ENCODE data around the gene HAND1.
A peak's percentile ranks its signal among the peaks of the same experiment; 100 is the strongest.

Gene HAND1

DNA sequence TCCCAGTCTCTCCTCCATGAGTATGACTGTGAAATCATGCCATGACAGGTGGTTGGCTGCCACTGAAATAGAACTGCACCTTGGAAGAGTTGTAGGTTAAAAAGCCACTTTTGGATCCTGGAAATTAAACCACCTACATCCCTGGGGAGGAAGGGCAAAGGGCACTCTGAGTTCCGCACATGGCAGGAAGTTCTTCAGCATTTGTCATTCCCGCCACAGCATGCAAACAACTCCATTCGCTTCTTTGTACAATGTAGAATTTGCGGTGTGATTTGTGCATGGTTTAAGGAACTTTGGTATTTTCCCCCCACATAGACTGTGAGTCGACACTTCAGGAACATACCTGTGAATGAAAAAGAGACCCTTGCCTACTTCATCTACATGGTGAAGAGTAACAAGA is 22.4 kb downstream of the HAND1 start:
- no peak for DNase-seq (ENCODE audit: low spot score)

GRCh38 chr5:154451957-154452356 is 26.1 kb downstream of the HAND1 start:
- no peak for DNase-seq (ENCODE audit: low spot score)

- DNase-seq (ENCODE audit: low spot score): no peak
Observed at GRCh38 chr5:154449786-154450185, 28.2 kb downstream of the HAND1 start.

- peak; percentile 9 for DNase-seq (ENCODE audit: low spot score)
Observed at GRCh38 chr5:154447089-154447725, 30.8 kb downstream of the HAND1 start.

GRCh38 chr5:154446195-154447088 is 31.6 kb downstream of the HAND1 start:
- DNase-seq (ENCODE audit: low spot score): peak; percentile 8

DNA sequence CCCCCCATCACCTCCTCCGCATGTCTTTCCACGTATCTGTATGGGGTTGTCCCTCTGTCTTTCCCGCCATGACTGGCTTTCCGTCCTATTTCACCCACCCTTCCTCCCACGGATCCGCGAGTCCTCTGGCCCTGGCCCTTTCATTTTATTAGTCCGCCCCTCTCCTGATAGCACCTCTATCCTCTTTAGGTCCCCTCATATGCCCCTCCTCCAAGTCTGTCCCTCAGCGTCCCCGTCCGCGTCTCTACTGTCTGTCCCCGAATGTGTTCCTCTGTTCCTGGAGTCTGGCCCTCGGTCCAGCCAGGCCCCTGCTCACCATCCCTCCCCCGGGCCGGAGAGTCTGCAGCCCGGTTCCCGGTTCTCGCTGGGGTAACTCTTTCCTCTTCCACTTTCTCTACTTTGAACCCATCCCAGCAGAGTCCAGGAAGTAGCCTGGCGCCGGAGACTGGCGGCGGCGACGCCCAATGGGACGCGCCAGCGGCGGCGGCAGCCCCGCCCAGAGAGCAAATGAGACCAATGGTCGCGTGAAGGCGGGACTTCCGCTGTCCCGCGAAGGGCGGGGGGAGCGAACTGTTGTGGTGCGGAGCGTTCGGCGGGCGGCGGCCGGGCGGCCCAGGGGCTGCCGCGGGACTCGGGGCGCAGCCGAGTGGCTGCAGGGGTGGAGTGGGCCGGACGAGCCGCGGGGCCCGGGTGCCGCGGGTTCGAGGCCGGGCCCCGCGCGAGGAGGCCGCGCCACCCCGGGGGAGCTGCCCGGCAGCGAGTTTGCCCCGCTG is 32.4 kb downstream of the HAND1 start, which contains the start of gene SAP30L:
TSS of gene SAP30L (plus strand) at position 576 of the 773 bp plus-strand sequence. CDS start 608 bp downstream, outside the sequence.
- peak; percentile 96 for DNase-seq (ENCODE audit: low spot score)

- DNase-seq (ENCODE audit: low spot score): peak; percentile 11
Observed at GRCh38 chr5:154444556-154445421, 33.2 kb downstream of the HAND1 start.

DNA sequence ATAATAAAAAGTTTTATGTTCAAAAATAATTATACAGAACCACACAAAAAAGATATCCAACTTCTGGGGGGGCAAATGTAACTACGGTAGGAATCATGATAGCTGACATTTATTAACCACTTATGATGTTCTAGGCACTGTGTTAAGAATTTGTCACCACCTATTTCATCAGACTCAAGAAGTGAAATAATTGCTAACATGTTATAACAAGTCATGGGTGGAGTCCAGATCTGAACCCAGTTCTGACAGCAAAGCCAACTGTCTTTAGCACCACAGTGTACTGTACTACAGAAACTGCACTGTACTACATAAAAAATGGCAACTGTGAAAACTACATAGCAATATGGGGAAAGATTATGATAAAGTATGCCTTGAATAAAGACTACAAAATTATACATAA is 35.2 kb downstream of the HAND1 start:
- no peak for DNase-seq (ENCODE audit: low spot score)

DNA sequence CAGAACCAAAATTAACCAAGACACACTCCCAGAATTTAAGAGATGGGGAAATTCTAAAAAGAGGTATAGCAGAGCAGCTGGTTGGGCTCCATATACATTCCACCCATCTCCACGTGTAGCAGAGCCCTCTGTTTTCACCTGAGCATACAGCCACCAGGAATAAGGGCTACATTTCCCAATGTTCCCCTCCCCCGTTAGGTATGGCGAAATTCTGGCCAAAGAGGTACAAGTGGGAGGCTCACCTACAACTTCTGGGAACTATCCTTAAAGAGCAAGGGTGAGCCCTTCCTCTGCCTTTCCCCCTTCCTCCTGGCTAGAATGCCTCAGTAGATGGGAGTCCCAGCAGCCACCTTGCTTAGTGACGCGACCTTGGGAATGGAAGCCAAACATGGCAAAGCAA is 37.5 kb downstream of the HAND1 start:
- DNase-seq (ENCODE audit: low spot score): no peak

GRCh38 chr5:154437281-154437965 is 40.6 kb downstream of the HAND1 start:
- DNase-seq (ENCODE audit: low spot score): no peak

DNA sequence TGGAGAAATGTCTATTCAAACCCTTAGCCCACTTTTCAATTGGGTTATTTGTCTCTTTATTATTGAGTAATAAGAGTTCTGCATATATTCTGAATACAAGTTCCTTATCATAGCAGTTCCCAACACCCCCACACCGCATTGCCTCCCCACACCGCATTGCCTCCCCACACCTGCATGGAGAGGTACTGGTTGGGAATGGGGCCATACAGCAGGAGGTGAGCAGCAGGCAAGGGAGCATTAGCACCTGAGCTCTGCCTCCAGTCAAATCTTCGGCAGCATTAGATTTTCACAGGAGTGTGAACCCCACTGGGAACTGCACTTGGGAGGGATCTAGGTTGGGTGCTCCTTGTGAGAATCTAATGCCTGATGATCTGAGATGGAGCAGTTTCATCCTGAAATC is 42.8 kb downstream of the HAND1 start:
- no peak for DNase-seq (ENCODE audit: low spot score)

DNA sequence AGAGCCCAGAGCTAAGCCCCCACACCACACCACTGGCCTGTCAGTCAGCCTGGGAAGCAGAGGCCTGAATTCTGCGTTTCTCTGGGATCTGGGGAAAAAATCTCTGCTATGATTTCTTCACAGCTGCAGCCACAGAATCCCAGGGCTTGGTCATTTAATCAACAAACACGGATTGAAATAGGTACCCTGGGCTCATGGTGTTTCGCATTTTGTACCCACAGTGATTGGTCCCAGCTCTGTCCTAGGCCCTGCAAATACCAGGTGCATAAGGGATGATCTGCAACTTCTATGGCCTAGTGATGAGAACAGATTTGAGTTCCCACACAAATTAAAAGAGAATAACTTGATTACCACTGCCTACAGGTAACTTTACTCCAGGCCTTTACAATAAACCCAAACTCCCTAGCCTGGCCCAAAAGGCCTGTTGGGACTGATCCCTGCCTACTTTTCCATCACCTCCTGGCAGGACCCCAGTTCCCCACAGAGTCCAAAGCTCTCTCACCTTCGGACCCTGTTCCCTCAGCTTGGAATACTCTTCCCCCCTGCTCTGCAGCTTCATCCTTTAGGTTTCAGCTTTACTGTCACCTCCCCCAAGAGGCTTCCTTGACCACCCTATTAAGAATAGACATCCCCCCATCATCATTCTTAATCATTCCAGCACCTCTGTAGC is 46.9 kb downstream of the HAND1 start:
- no peak for DNase-seq (ENCODE audit: low spot score)

DNA sequence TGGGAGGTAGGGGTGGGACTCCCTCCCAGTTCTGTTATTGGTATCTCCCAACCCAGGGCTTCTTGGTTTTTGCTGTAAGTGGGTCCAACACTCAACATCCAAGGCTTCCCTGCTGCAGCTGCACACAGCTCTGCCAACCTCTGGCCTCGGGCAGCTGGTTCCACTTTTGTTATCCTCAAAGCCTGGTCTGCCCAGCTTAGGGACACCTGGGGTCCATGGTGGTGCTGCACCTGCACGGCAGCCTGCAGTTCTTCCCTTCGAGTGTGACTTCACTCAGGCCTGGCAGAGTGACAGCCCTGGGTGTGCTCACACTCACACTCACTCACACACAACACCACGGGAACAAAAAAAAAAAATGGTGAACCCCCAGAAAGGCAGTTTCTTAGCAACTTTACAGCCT is 47.6 kb downstream of the HAND1 start:
- no peak for DNase-seq (ENCODE audit: low spot score)

- DNase-seq (ENCODE audit: low spot score): no peak
Observed at GRCh38 chr5:154429341-154429740, 48.7 kb downstream of the HAND1 start.

- no peak for DNase-seq (ENCODE audit: low spot score)
Observed at GRCh38 chr5:154428208-154428607, 49.8 kb downstream of the HAND1 start.

All from NAMALWA (cell line).